Smooth muscle cell (in vitro differentiated cells): Measurements from ENCODE around the gene TNP1. TPM values are rescaled to one million over a fixed set of nuclear protein-coding genes. Genes with fewer than 3 reads are reported as not detected.

Experiments
- DNase-seq: peaks from one replicate; lab custom pipeline; 2025; ENCODE audit not compliant: unreplicated experiment; lab: John Stamatoyannopoulos, UW
- H2AFZ ChIP-seq: fragments of 200-600 bp; sonication (generic); 2 replicates; pipeline ENCODE4 v1.6.0; 2016; ENCODE audit warnings: antibody characterized with exemption, low read depth, mild to moderate bottlenecking
- H3F3A ChIP-seq: fragments of 200-600 bp; sonication (generic); 2 replicates; pipeline ENCODE4 v1.6.0; 2017; ENCODE audit warnings: antibody characterized with exemption, low read depth
- H3K27ac ChIP-seq: fragments of 200-600 bp; sonication (generic); 2 replicates; pipeline ENCODE4 v1.5.1; 2016; ENCODE audit warnings: low read depth, mild to moderate bottlenecking
- H3K27me3 ChIP-seq: fragments of 200-600 bp; sonication (generic); 2 replicates; pipeline ENCODE4 v1.6.1; 2016; ENCODE audit warnings: low read depth, mild to moderate bottlenecking
- H3K36me3 ChIP-seq: fragments of 200-600 bp; sonication (generic); 2 replicates; pipeline ENCODE4 v1.5.1; 2016; ENCODE audit warnings: low read depth
- H3K4me1 ChIP-seq: fragments of 200-600 bp; sonication (generic); 2 replicates; pipeline ENCODE4 v1.5.1; 2016; ENCODE audit warnings: low read depth
- H3K4me2 ChIP-seq: fragments of 200-600 bp; sonication (generic); 2 replicates; pipeline ENCODE4 v1.6.0; 2016; ENCODE audit warnings: mild to moderate bottlenecking
- H3K4me3 ChIP-seq: fragments of 200-600 bp; sonication (generic); 2 replicates; pipeline ENCODE4 v1.5.1; 2016; ENCODE audit warnings: mild to moderate bottlenecking
- H3K79me2 ChIP-seq: fragments of 200-600 bp; sonication (generic); 2 replicates; pipeline ENCODE4 v1.6.0; 2016; ENCODE audit warnings: low read depth, mild to moderate bottlenecking
- H3K9ac ChIP-seq: fragments of 200-600 bp; sonication (generic); 2 replicates; pipeline ENCODE4 v1.6.0; 2016; ENCODE audit warnings: low read depth
- H3K9me3 ChIP-seq: fragments of 200-600 bp; sonication (generic); replicated peaks from 2 replicates; pipeline ENCODE4 v1.5.1; 2016; ENCODE audit warnings: low read depth
- H4K20me1 ChIP-seq: fragments of 200-600 bp; sonication (generic); 2 replicates; pipeline ENCODE4 v1.6.0; 2016; ENCODE audit warnings: low read depth
- WGBS: methylation state at CpG from one replicate; pipeline ENCODE4 v1.1.7; 2016; ENCODE audit warnings: low lambda C conversion rate; 5-methylcytosine and 5-hydroxymethylcytosine counted together
- polyA plus RNA-seq: library from polyadenylated mRNA; unstranded; fragments of >200 nt; fragmentation: Nextera tagmentation; extraction: Ambion mirVana; gene quantifications from 2 replicates; pipeline ENCODE4 v1.2.1, GENCODE V29; 2016
- total RNA-seq: library from RNA; depleted of rRNA; stranded (reverse); fragments of >200 nt; gene quantifications from 2 replicates; pipeline ENCODE4 v1.2.3, GENCODE V29; 2014
- TF ChIP-seq, protein P1 (sequence below): fragments of 200-600 bp; sonication (generic); IDR thresholded peaks from 2 replicates; pipeline ENCODE4 v1.5.1; 2017; ENCODE audit warnings: borderline replicate concordance, mild to moderate bottlenecking, antibody characterized with exemption; ENCODE audit not compliant: insufficient read depth, poor library complexity, severe bottlenecking

Gene TNP1
- total and polyA plus RNA-seq, 2 experiments from 2014 or later = not detected

GRCh38 chr2:216837740-216838139, 22.1 kb downstream of the TNP1 start:
- Histone ChIP-seq H3K9ac (no peak overlapping the region), H3K27me3 (no peaks in the 10 kb centered on the region), H3K9me3 (no peaks in the 10 kb centered on the region), H3K4me1 (no peaks in the 10 kb centered on the region), H3K79me2 (no peaks in the 10 kb centered on the region), H2AFZ (no peak overlapping the region), H3K4me3 (no peak overlapping the region), H3K4me2 (no peak overlapping the region), H4K20me1 (no peaks in the 10 kb centered on the region), H3F3A (no peaks in the 10 kb centered on the region), H3K27ac (no peak overlapping the region), H3K36me3 (no peaks in the 10 kb centered on the region)
- DNase-seq = no peak
- WGBS = 95% methylated on average over 6 of the region's 6 CpGs
- TF ChIP-seq, protein P1, sequence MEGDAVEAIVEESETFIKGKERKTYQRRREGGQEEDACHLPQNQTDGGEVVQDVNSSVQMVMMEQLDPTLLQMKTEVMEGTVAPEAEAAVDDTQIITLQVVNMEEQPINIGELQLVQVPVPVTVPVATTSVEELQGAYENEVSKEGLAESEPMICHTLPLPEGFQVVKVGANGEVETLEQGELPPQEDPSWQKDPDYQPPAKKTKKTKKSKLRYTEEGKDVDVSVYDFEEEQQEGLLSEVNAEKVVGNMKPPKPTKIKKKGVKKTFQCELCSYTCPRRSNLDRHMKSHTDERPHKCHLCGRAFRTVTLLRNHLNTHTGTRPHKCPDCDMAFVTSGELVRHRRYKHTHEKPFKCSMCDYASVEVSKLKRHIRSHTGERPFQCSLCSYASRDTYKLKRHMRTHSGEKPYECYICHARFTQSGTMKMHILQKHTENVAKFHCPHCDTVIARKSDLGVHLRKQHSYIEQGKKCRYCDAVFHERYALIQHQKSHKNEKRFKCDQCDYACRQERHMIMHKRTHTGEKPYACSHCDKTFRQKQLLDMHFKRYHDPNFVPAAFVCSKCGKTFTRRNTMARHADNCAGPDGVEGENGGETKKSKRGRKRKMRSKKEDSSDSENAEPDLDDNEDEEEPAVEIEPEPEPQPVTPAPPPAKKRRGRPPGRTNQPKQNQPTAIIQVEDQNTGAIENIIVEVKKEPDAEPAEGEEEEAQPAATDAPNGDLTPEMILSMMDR = no peak

DNA sequence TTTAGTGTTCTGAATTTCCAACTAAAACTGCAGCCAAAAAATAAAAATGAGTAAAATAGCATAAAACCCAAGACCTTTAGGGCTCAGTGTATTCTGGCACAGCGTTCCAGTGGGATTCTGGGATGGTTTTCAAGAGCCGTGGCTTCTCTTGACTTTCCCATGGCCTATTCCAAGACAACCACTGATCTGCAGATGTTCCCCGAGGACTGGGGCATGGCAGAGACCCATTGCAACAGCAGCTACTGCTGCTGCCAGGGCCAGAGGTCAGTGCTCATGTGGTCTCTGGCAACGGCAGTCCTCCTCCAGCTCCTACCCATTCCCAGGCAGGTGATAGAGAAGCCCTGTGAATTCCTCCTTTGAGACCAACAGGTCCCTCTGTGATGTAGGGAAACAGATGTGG, 26.8 kb downstream of the TNP1 start:
- H3K36me3 ChIP-seq = no peaks in the 10 kb centered on the region
- no peak overlapping the region for H2AFZ ChIP-seq
- no peak overlapping the region for H3K27ac ChIP-seq
- WGBS = 94% methylated on average over 4 of the region's 4 CpGs
- H4K20me1 ChIP-seq = no peaks in the 10 kb centered on the region
- H3K27me3 ChIP-seq = no peaks in the 10 kb centered on the region
- H3K4me2 ChIP-seq = no peak overlapping the region
- no peak overlapping the region for H3K9ac ChIP-seq
- H3K4me1 ChIP-seq = peaks cover 7% of the 10 kb centered on the region
- H3K79me2 ChIP-seq = no peaks in the 10 kb centered on the region
- H3F3A ChIP-seq = no peaks in the 10 kb centered on the region
- TF ChIP-seq, protein P1 = no peak
- DNase-seq = no peak
- no peak overlapping the region for H3K4me3 ChIP-seq
- no peaks in the 10 kb centered on the region for H3K9me3 ChIP-seq

DNA sequence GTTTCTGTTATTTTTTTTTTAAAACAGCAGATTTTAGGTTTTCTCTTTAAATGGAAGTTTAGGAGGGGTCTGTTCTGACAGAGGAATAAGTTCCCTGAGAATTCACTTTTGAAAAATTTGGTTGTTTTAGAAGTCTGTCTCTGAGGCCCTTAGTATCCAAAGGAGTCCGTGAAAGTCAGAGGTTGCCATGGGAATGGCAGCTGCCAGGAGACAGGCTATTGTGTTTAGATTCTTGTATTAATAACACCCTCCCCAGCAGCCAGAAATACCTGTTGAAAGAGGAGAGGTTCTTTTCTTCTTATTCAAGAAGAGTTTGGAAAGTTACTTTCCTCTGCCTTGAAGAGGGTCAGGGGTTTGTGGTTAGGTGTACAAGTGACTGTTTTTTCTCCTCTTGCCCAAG, 29.5 kb downstream of the TNP1 start:
- Histone ChIP-seq H3K9me3 (no peaks in the 10 kb centered on the region), H2AFZ (no peak overlapping the region), H3K9ac (no peak overlapping the region), H3K36me3 (no peaks in the 10 kb centered on the region), H3K27me3 (no peaks in the 10 kb centered on the region), H3K79me2 (no peaks in the 10 kb centered on the region), H3K4me3 (no peak overlapping the region), H3K4me2 (no peak overlapping the region), H3F3A (peaks cover 7% of the 10 kb centered on the region), H4K20me1 (no peaks in the 10 kb centered on the region), H3K27ac (no peak overlapping the region), H3K4me1 (peaks cover 7% of the 10 kb centered on the region)
- TF ChIP-seq, protein P1 = no peak
- WGBS = 72% methylated on average over 1 of the region's 1 CpG
- DNase-seq = no peak

DNA sequence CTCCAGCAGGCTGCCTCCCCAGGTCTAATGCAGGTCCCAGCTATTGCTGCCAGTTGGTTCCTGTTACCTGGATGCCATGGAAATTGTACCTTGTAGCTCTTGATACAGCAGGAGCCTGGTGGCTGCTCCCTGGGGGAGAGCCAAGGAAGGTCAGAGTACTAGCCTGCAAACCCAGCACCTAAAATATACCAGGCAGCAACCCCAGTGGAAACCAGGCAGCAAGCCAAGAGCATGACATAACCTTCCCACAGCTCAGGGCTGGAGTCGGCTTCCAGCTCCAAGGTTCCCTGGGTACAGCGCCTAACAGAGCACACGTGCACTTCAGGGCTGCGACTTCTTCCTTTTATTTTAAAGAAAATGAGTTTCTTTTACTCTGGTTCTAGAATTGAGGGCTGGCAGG, 30.3 kb downstream of the TNP1 start:
- Histone ChIP-seq H3F3A (peaks cover 7% of the 10 kb centered on the region), H2AFZ (no peak overlapping the region), H3K9me3 (no peaks in the 10 kb centered on the region), H4K20me1 (no peaks in the 10 kb centered on the region), H3K27ac (no peak overlapping the region), H3K4me3 (no peak overlapping the region), H3K27me3 (no peaks in the 10 kb centered on the region), H3K9ac (no peak overlapping the region), H3K79me2 (no peaks in the 10 kb centered on the region), H3K36me3 (no peaks in the 10 kb centered on the region), H3K4me1 (peaks cover 7% of the 10 kb centered on the region), H3K4me2 (no peak overlapping the region)
- TF ChIP-seq, protein P1 = no peak
- WGBS = 44% methylated on average over 4 of the region's 4 CpGs
- peak; percentile 14 for DNase-seq
